ENCODE data around the gene TIMM44.

Gene TIMM44

GRCh38 chr19:7933828-7934725, 9.4 kb downstream of the TIMM44 start:
- no peak for DNase-seq (ENCODE audit: low read depth)
- TF ChIP-seq POLR2A (IDR thresholded peaks at IDR 0.05; ENCODE audit: extremely low read depth, insufficient read length), result no peak
- TF ChIP-seq MYC (IDR thresholded peaks at IDR 0.05; ENCODE audit: low read depth, low read length), result no peak
- TF ChIP-seq MAX (IDR thresholded peaks at IDR 0.05; ENCODE audit: low read depth, low read length), result no peak
- TF ChIP-seq CTCF (IDR thresholded peaks at IDR 0.05; ENCODE audit: low read depth, low read length), result no peak
- no peak overlapping the region for H3K4me3 ChIP-seq (ENCODE audit: low read depth, low read length)

- TF ChIP-seq MAX (IDR thresholded peaks at IDR 0.05; ENCODE audit: low read depth, low read length) (no peak), CTCF (IDR thresholded peaks at IDR 0.05; ENCODE audit: low read depth, low read length) (peak; percentile 57), MYC (IDR thresholded peaks at IDR 0.05; ENCODE audit: low read depth, low read length) (no peak), POLR2A (IDR thresholded peaks at IDR 0.05; ENCODE audit: extremely low read depth, insufficient read length) (no peak)
- H3K4me3 ChIP-seq (ENCODE audit: low read depth, low read length), result no peak overlapping the region
- DNase-seq (ENCODE audit: low read depth), result no peak
Observed at GRCh38 chr19:7933411-7933810, 10.1 kb downstream of the TIMM44 start.

- TF ChIP-seq CTCF (IDR thresholded peaks at IDR 0.05; ENCODE audit: low read depth, low read length) (no peak), MYC (IDR thresholded peaks at IDR 0.05; ENCODE audit: low read depth, low read length) (no peak), MAX (IDR thresholded peaks at IDR 0.05; ENCODE audit: low read depth, low read length) (no peak), POLR2A (IDR thresholded peaks at IDR 0.05; ENCODE audit: extremely low read depth, insufficient read length) (no peak)
- no peak for DNase-seq (ENCODE audit: low read depth)
- no peak overlapping the region for H3K4me3 ChIP-seq (ENCODE audit: low read depth, low read length)
Observed at GRCh38 chr19:7932930-7933300, 10.6 kb downstream of the TIMM44 start.

GRCh38 chr19:7932276-7932929, 11.1 kb downstream of the TIMM44 start:
- TF ChIP-seq CTCF (IDR thresholded peaks at IDR 0.05; ENCODE audit: low read depth, low read length), result no peak
- no peak for TF ChIP-seq POLR2A (IDR thresholded peaks at IDR 0.05; ENCODE audit: extremely low read depth, insufficient read length)
- TF ChIP-seq MAX (IDR thresholded peaks at IDR 0.05; ENCODE audit: low read depth, low read length), result no peak
- TF ChIP-seq MYC (IDR thresholded peaks at IDR 0.05; ENCODE audit: low read depth, low read length), result no peak
- H3K4me3 ChIP-seq (ENCODE audit: low read depth, low read length), result no peak overlapping the region
- no peak for DNase-seq (ENCODE audit: low read depth)

GRCh38 chr19:7931221-7932061, 12.0 kb downstream of the TIMM44 start:
- DNase-seq (ENCODE audit: low read depth), result no peak
- H3K4me3 ChIP-seq (ENCODE audit: low read depth, low read length), result no peak overlapping the region
- TF ChIP-seq POLR2A (IDR thresholded peaks at IDR 0.05; ENCODE audit: extremely low read depth, insufficient read length) (no peak), MYC (IDR thresholded peaks at IDR 0.05; ENCODE audit: low read depth, low read length) (no peak), MAX (IDR thresholded peaks at IDR 0.05; ENCODE audit: low read depth, low read length) (no peak), CTCF (IDR thresholded peaks at IDR 0.05; ENCODE audit: low read depth, low read length) (no peak)
